SJSA1 (cell line): Measurements from ENCODE around the gene GABPB1. TPM values are rescaled to one million over a fixed set of nuclear protein-coding genes. Genes with fewer than 3 reads are reported as not detected.

Experiments
- DNase-seq, 2 experiments: peaks; one replicate each; pipeline ENCODE4 v3.0.0-alpha.2; 2015 to 2020; ENCODE audit warnings: low spot score in 2 of 2, low read depth in 1 of 2
- H3K27ac ChIP-seq: fragments of 250-450 bp; sonication (Bioruptor Pico); 2 replicates; pipeline ENCODE4 v1.5.1; 2020; ENCODE audit warnings: mild to moderate bottlenecking, moderate library complexity
- H3K27me3 ChIP-seq: fragments of 250-450 bp; sonication (Bioruptor Pico); replicated peaks from 2 replicates; pipeline ENCODE4 v1.5.1; 2020; ENCODE audit warnings: mild to moderate bottlenecking, moderate library complexity
- H3K36me3 ChIP-seq: fragments of 250-450 bp; sonication (Bioruptor Pico); 2 replicates; pipeline ENCODE4 v1.5.1; 2020; ENCODE audit warnings: mild to moderate bottlenecking
- H3K4me1 ChIP-seq: fragments of 250-450 bp; sonication (Bioruptor Pico); replicated peaks from 2 replicates; pipeline ENCODE4 v1.6.1; 2021; ENCODE audit warnings: mild to moderate bottlenecking
- H3K4me3 ChIP-seq: fragments of 250-450 bp; sonication (Bioruptor Pico); 2 replicates; pipeline ENCODE4 v1.5.1; 2020; ENCODE audit warnings: mild to moderate bottlenecking
- H3K9me3 ChIP-seq: fragments of 250-450 bp; sonication (Bioruptor Pico); replicated peaks from 2 replicates; pipeline ENCODE4 v1.5.1; 2020; ENCODE audit warnings: mild to moderate bottlenecking
- total RNA-seq: library from RNA; depleted of rRNA; stranded (reverse); fragments of >200 nt; shearing (Covaris generic); gene quantifications from 2 replicates; pipeline ENCODE4 v1.2.3, GENCODE V29; 2014

Gene GABPB1
- total RNA-seq, 1 experiment from 2014 or later, result 67.9 TPM

- no peak for DNase-seq
- Histone ChIP-seq H3K9me3 (no peaks in the 10 kb centered on the region), H3K27ac (no peak overlapping the region), H3K4me1 (peaks cover 13% of the 10 kb centered on the region), H3K4me3 (no peak overlapping the region), H3K27me3 (no peaks in the 10 kb centered on the region), H3K36me3 (no peaks in the 10 kb centered on the region)
These were observed 102.4 kb downstream of the GABPB1 start for GRCh38 chr15:50252556-50252955.

DNA sequence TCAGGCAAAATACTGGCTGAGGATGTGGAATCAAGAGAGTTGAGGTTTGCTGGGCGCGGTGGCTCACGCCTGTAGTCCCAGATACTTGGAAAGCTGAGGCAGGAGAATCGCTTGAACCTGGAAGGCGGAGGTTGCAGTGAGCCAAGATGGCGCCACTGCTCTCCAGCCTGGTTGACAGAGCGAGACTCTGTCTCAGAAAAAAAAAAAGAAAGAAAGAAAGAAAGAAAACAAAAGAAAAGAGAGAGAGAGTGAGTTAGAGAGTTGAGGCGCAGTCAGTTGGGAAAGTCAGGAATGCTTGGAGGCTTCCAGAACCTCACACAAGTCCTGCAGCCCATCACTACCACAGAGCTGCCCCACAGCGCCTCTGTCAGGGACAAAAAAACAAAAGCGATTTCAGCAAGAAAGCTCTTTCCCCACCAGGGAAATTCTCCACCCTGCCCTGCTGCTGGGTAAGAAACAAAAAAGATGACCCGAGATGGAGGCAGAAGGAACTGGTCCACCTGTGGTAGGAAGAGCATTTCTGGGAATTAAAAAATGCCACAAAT, 103.3 kb downstream of the GABPB1 start:
- Histone ChIP-seq H3K4me3 (no peak overlapping the region), H3K9me3 (no peaks in the 10 kb centered on the region), H3K27me3 (no peaks in the 10 kb centered on the region), H3K36me3 (no peaks in the 10 kb centered on the region), H3K27ac (no peak overlapping the region), H3K4me1 (peaks cover 9% of the 10 kb centered on the region)
- peak in 1 of 2 experiments; percentile 13 for DNase-seq

- no peak overlapping the region for H3K4me3 ChIP-seq
- H3K27me3 ChIP-seq, result no peaks in the 10 kb centered on the region
- no peak overlapping the region for H3K27ac ChIP-seq
- H3K9me3 ChIP-seq, result no peaks in the 10 kb centered on the region
- peaks cover under 1% of the 10 kb centered on the region for H3K4me1 ChIP-seq
- H3K36me3 ChIP-seq, result no peaks in the 10 kb centered on the region
- no peak for DNase-seq
These were observed 104.1 kb downstream of the GABPB1 start for GRCh38 chr15:50250760-50251394.

DNA sequence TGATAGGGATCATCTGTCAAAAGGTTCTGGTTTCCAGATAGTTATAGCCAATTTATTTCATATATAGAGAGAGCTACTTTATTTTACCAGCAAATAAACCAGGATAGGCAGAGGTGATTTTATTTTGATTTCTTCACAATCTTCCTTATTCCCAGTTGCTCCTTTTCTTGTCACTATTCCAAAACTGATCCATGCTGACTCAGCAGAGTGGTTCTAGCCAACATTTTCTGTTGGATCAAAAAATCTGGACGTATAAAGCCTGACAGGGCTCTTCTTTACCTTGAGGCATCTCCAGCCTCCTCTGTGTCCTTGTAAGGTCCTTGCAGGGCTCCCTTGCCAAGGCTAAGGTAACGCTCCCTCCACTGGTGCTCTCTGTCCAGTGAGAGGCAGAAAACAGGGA, 105.3 kb downstream of the GABPB1 start:
- no peak for DNase-seq
- no peaks in the 10 kb centered on the region for H3K36me3 ChIP-seq
- no peak overlapping the region for H3K4me3 ChIP-seq
- no peaks in the 10 kb centered on the region for H3K27me3 ChIP-seq
- no peaks in the 10 kb centered on the region for H3K9me3 ChIP-seq
- no peaks in the 10 kb centered on the region; the same call in 1 of the 2 replicates for H3K4me1 ChIP-seq
- no peak overlapping the region for H3K27ac ChIP-seq

DNA sequence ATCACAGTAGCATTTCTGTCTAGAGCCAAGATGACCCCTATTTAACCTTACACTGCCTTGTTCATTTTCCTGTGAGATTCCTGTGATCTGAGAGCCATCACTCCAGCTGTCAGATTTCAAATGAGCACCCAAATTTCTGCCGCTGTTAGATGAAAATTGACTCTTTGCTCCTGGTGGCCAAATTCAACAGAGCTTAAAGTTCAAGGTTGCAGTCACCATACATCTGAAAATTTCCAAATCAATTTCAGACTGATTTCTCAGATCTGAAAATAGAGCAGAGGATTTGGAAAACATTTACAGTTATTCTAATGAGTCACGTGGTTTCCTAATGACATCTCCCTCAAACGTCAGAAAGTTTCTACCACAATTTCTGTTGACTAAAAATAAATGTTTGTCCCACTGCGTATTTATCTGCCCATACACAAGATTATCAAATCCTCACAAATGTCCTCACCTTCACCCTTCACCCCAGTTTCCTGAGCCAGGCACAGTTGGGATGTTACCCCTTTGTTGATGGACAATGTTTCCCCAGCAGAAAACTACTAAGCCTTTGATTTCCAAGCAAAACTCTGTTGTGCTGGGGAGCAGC, 105.9 kb downstream of the GABPB1 start:
- Histone ChIP-seq H3K27ac (no peak overlapping the region), H3K4me3 (no peak overlapping the region), H3K4me1 (no peaks in the 10 kb centered on the region; the same call in 1 of the 2 replicates), H3K36me3 (no peaks in the 10 kb centered on the region), H3K9me3 (no peaks in the 10 kb centered on the region), H3K27me3 (no peaks in the 10 kb centered on the region)
- no peak for DNase-seq

GRCh38 chr15:50247819-50248655, 107.0 kb downstream of the GABPB1 start:
- no peak overlapping the region for H3K27ac ChIP-seq
- no peaks in the 10 kb centered on the region for H3K9me3 ChIP-seq
- no peaks in the 10 kb centered on the region for H3K36me3 ChIP-seq
- DNase-seq, result peak in 1 of 2 experiments; percentile 7
- H3K4me3 ChIP-seq, result no peak overlapping the region
- no peaks in the 10 kb centered on the region; the same call in 1 of the 2 replicates for H3K4me1 ChIP-seq
- H3K27me3 ChIP-seq, result no peaks in the 10 kb centered on the region

GRCh38 chr15:50246631-50247030, 108.4 kb downstream of the GABPB1 start:
- Histone ChIP-seq H3K9me3 (no peaks in the 10 kb centered on the region), H3K4me1 (no peaks in the 10 kb centered on the region; the same call in 1 of the 2 replicates), H3K27ac (no peak overlapping the region), H3K4me3 (no peak overlapping the region), H3K27me3 (no peaks in the 10 kb centered on the region), H3K36me3 (no peaks in the 10 kb centered on the region)
- DNase-seq, result no peak

DNA sequence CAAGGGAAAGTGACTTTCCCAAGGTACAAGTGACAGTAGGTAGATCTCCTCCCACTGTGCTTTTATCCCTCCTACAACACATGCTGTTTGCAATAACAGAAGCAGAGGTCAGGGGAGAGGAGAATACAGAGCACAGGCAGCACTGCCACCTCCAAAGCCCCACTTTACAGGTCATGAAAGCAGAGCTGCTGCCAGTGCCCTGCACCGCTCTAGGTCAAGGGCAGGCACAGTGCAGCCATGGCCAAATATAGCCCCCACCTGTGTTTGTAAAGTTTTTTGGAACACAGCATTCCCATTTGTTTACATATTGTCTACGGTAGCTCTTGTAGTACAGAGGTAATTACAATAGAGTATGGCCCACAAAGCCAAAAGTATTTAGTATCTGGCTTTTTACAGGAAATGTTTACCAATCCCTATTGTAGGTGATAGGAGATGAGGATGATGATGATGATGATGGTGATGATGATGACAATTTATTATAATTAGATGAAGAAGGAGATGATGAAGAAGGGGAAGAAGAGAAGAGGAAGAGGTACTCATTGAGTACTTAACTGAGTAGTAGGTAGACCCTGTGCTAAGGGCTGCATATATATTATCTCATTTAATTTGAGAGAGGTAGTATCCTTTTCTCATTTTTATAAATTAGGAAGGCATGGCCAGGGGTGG, 109.9 kb downstream of the GABPB1 start:
- Histone ChIP-seq H3K36me3 (no peaks in the 10 kb centered on the region), H3K27me3 (no peaks in the 10 kb centered on the region), H3K9me3 (no peaks in the 10 kb centered on the region), H3K27ac (no peak overlapping the region), H3K4me1 (no peaks in the 10 kb centered on the region; the same call in 1 of the 2 replicates), H3K4me3 (no peak overlapping the region)
- DNase-seq, result no peak

- Histone ChIP-seq H3K36me3 (no peaks in the 10 kb centered on the region), H3K27me3 (no peaks in the 10 kb centered on the region), H3K9me3 (no peaks in the 10 kb centered on the region), H3K27ac (no peak overlapping the region), H3K4me1 (no peaks in the 10 kb centered on the region; the same call in 1 of the 2 replicates), H3K4me3 (no peak overlapping the region)
- no peak for DNase-seq
These were observed 110.8 kb downstream of the GABPB1 start for GRCh38 chr15:50244153-50244552.

DNA sequence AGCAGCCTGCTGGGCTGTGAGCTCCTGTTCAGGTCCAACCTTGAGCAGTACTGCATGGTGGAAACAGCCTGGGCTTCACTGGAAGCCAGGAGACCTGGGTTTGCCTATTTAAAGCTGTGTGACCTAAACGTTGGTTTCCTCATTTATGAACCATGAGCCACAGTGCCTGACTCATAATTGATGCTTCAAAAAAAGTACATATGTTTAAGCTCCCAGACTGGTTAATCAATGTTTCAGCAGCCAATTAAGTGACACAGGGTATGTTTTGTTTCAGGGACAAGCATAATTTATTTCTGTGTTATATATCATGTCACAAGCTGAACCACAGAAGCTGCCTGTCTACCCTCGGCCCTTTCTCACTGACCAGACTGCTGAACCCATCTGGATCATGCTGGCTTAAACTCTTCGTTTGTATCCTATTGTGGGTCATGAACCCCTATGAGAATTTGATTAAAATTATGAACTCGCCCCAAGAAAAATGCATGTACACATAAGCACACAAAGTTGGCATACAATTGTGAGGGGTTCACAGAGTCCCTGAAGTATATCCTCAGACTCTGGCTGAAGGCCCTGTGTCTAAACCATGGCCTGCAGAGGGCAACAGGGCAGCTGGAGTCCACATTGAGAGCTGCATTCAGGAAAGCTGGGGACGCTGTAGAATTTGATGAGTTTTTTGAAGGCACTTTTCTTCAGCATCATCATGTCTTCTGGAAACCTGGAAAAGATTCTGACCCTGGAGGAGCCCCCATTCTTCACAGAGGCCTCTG, 113.1 kb downstream of the GABPB1 start:
- DNase-seq, result no peak

DNA sequence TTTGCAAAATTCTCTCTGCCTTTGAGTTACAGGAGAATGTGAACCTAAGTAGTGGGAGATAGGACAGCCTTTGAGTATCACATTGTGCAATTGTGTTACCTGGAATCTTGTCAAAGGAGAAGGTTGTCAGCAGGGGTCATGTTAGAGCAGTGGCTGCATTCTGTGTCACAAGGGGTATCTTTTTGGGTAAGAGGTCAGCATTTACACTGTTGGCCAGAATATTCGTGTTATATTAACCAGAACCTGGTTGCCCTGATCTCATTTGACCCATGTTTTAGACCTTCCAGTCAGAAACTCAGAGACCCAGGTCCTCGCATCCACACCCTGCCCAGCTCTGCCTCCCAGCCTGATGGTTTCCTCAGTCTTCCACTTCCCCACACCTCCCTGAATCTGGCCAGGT, 116.7 kb downstream of the GABPB1 start:
- Histone ChIP-seq H3K4me1 (no peaks in the 10 kb centered on the region), H3K9me3 (no peaks in the 10 kb centered on the region), H3K36me3 (no peaks in the 10 kb centered on the region), H3K4me3 (no peak overlapping the region), H3K27me3 (no peaks in the 10 kb centered on the region), H3K27ac (no peak overlapping the region)
- DNase-seq, result no peak

More for the DNA sequence above, 113.1 kb downstream of the GABPB1 start:
- Histone ChIP-seq H3K9me3 (no peaks in the 10 kb centered on the region), H3K27ac (no peak overlapping the region), H3K27me3 (no peaks in the 10 kb centered on the region), H3K4me1 (no peaks in the 10 kb centered on the region), H3K36me3 (no peaks in the 10 kb centered on the region), H3K4me3 (no peak overlapping the region)

DNA sequence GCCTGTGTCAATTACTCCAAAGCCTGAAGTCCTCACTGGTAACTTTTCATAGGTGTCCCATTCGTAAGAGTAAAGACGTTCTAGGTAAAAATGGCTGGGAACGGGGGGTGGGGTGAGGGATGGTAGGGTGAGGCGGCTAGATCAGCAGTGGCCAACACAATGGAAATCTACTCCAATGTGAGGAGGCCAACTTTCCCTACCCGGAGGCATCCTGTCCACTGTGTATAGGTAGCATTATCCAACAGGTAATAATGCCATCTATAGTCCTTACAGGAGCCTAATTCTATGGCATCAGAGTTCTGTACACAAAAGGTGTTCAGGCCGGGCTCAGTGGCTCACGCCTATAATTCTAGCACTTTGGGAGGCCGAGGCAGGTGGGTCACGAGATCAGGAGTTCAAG, 118.6 kb downstream of the GABPB1 start:
- DNase-seq, result no peak
- Histone ChIP-seq H3K9me3 (no peaks in the 10 kb centered on the region), H3K27me3 (no peaks in the 10 kb centered on the region), H3K36me3 (no peaks in the 10 kb centered on the region), H3K4me3 (no peak overlapping the region), H3K27ac (no peak overlapping the region), H3K4me1 (no peaks in the 10 kb centered on the region)

GRCh38 chr15:50235794-50236193, 119.2 kb downstream of the GABPB1 start:
- no peaks in the 10 kb centered on the region for H3K27me3 ChIP-seq
- H3K9me3 ChIP-seq, result no peaks in the 10 kb centered on the region
- H3K4me3 ChIP-seq, result no peak overlapping the region
- no peaks in the 10 kb centered on the region for H3K4me1 ChIP-seq
- no peak for DNase-seq
- H3K36me3 ChIP-seq, result no peaks in the 10 kb centered on the region
- no peak overlapping the region for H3K27ac ChIP-seq
